Mucosa of rectum (tissue), 2 donors: ENCODE results near the gene SLC23A3.
"Not testable (repeated sequence)": the region's sequence is repeated elsewhere in the genome, so short reads cannot be mapped to it uniquely, and the experiment has no call there.

Experiments
- H3K27ac ChIP-seq, 2 donors: one replicate each; pipeline ENCODE4 v1.7.0; 2013; ENCODE audit warnings: inconsistent platforms in 2 of 2, low read depth in 2 of 2, low read length in 2 of 2
- H3K27me3 ChIP-seq, 2 donors: one replicate each; pipeline ENCODE4 v1.7.0; 2013; ENCODE audit warnings: low read length in 2 of 2; ENCODE audit not compliant: control insufficient read depth in 2 of 2, insufficient read depth in 2 of 2
- H3K36me3 ChIP-seq, 2 donors: one replicate each; pipeline ENCODE4 v1.7.0; 2013; ENCODE audit warnings: low read length in 2 of 2; ENCODE audit not compliant: control insufficient read depth in 2 of 2, insufficient read depth in 2 of 2
- H3K4me1 ChIP-seq, 2 donors: one replicate each; pipeline ENCODE4 v1.7.0; 2013; ENCODE audit warnings: low read length in 2 of 2, mild to moderate bottlenecking in 1 of 2; ENCODE audit not compliant: control insufficient read depth in 2 of 2, insufficient read depth in 2 of 2
- H3K4me3 ChIP-seq, 2 donors: one replicate each; pipeline ENCODE4 v1.7.0; 2013; ENCODE audit warnings: low read length in 2 of 2
- H3K9ac ChIP-seq, 2 donors: one replicate each; pipeline ENCODE4 v1.7.0; 2013; ENCODE audit warnings: low read length in 2 of 2, low read depth in 1 of 2, mild to moderate bottlenecking in 1 of 2
- H3K9me3 ChIP-seq, 2 donors: one replicate each; pipeline ENCODE4 v1.7.0; 2013; ENCODE audit warnings: low read length in 2 of 2; ENCODE audit not compliant: control insufficient read depth in 2 of 2
- donor health status: healthy.
- donor health status: Normal muscosa, but diverticular disease.

Gene SLC23A3

DNA sequence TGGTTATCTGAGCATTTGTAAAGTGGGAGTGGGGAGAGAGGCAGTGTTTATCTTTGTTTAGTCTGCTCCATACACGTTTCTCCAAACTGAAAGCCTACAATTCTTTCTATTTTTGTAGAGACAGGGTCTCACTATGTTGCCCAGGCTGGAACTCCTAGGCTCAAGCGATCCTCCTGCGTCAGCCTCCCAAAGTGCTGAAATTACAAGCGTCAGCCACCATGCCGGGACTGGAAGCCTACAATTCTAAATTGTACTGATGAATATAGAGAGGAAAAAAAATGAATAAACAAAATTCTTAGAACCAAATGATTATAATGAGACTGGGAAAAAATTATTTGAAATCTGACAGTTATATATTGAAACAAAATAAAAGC is 35.3 kb upstream of the SLC23A3 start:
- H3K9me3 ChIP-seq: no peaks in the 10 kb centered on the region
- H3K4me1 ChIP-seq: peaks cover 16 to 19% of the 10 kb centered on the region in 2 donors
- no peaks in the 10 kb centered on the region for H3K27me3 ChIP-seq
- H3K27ac ChIP-seq: no peak overlapping the region
- no peak overlapping the region for H3K9ac ChIP-seq
- H3K4me3 ChIP-seq: no peak overlapping the region
- peaks cover 17 to 18% of the 10 kb centered on the region in 2 donors for H3K36me3 ChIP-seq

DNA sequence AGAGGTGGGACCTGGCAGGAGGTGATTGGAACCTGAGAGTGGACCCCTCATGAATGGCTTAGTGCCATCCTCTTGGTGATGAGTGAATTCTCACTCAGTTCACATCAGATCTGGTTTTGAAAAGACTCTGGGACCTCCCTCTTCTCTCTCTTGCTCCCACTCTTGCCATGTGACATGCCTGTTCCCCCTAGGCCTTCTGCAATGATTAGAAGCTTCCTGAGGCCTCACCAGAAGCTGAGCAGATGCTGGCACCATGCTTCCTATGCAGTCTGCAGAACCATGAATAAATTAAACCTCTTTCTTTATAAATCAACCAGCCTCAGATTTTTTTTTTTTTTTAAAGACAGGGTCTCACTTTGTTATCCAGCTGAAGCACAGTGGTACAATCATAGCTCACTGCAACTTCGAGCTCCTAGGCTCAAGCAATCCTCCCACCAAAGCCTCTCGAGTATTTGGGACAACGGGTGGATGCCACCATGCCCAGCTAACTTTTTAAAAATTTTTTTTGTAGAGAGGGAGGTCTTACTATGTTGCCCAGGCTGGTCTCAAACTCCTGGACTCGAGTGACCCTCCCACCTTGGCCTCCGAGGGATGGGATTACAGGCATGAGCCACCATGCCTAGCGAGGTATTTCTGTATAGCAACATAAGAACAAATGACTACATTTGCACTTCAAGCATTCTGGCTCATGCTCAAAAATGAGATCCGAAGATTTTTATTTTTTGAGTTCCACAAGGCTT is 34.8 kb upstream of the SLC23A3 start:
- Histone ChIP-seq H3K9me3 (no peaks in the 10 kb centered on the region), H3K4me1 (peaks cover 16 to 19% of the 10 kb centered on the region in 2 donors), H3K27me3 (no peaks in the 10 kb centered on the region), H3K27ac (no peak overlapping the region), H3K9ac (no peak overlapping the region), H3K36me3 (peaks cover 13 to 16% of the 10 kb centered on the region in 2 donors), H3K4me3 (no peak overlapping the region)

DNA sequence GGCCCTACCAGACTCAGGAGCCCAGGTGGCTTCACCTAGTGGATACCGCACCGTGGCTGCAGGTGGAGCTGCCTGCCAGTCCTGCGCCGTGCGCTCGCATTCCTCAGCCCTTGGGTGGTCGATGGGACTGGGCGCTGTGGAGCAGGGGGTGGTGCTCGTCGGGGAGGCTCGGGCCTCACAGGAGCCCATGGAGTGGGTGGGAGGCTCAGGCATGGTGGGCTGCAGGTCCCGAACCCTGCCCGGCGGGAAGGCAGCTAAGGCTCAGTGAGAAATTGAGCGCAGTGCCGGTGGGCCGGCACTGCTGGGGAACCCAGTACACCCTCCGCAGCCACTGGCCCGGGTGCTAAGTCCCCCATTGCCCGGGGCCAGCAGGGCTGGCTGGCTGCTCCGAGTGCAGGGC is 31.5 kb upstream of the SLC23A3 start:
- not testable (repeated sequence) for H3K9ac ChIP-seq, H3K27me3 ChIP-seq, H3K4me1 ChIP-seq, H3K9me3 ChIP-seq, H3K36me3 ChIP-seq, H3K4me3 ChIP-seq, H3K27ac ChIP-seq

DNA sequence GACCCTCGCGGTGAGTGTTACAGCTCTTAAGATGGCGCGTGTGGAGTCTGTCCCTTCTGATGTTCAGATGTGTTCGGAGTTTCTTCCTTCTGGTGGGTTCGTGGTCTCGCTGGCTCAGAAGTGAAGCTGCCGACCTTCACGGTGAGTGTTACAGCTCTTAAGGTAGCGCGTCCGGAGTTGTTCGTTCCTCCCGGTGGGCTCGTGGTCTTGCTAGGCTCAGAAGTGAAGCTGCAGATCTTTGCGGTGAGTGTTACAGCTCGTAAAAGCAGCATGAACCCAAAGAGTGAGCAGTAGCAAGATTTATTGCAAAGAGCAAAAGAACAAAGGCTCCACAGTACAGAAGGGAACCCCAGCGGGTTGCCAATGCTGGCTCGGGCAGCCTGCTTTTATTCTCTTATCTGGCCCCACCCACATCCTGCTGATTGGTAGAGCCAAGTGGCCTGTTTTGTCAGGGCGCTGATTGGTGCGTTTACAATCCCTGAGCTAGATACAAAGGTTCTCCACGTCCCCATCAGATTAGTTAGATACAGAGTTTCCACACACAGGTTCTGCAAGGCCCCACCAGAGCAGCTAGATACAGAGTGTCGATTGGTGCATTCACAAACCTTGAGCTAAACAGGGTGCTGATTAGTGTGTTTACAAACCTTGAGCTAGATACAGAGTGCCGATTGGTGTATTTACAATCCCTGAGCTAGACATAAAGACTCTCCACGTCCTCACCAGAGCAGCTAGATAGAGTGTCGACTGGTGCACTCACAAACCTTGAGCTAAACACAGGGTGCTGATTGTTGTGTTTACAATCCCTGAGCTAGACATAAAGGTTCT is 30.9 kb upstream of the SLC23A3 start:
- not testable (repeated sequence) for H3K9me3 ChIP-seq, H3K4me1 ChIP-seq, H3K27me3 ChIP-seq, H3K4me3 ChIP-seq, H3K36me3 ChIP-seq, H3K27ac ChIP-seq, H3K9ac ChIP-seq

DNA sequence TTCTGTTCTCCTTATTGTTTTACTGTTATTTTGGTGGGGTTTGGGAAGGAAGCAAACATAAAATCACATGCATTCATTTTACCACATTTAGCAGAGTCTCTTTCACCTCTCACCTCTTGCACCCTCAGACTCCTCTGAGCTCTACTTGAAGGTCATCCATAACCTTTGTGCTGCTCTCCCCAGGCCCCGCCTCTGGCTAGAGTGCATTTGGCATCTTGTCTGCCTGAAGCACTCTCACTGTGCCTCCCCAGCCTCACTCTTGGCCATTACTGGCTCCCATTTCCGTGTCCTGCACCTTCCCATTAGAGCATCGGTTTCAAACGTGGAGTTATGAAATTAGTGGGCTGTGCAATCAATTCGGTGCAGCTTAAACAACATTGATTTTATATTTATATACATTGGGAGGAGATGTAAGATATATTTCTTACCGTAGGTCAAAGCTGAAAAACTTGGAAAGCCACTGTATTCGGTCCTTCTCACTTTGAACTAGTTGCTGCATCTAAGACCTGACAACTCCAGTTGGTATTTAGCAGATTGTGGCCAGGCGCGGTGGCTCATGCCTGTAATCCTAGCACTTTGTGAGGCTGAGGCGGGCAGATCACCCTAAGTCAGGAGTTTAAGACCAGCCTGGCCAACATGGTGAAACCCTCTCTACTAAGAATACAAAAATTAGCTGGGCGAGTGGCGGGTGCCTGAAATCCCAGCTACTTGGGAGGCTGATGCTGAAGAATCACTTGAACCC is 29.8 kb upstream of the SLC23A3 start:
- H3K36me3 ChIP-seq: no peaks in the 10 kb centered on the region
- H3K27me3 ChIP-seq: no peaks in the 10 kb centered on the region
- H3K4me3 ChIP-seq: no peak overlapping the region
- H3K9ac ChIP-seq: no peak overlapping the region
- no peaks in the 10 kb centered on the region for H3K4me1 ChIP-seq
- no peak overlapping the region for H3K27ac ChIP-seq
- no peaks in the 10 kb centered on the region for H3K9me3 ChIP-seq

DNA sequence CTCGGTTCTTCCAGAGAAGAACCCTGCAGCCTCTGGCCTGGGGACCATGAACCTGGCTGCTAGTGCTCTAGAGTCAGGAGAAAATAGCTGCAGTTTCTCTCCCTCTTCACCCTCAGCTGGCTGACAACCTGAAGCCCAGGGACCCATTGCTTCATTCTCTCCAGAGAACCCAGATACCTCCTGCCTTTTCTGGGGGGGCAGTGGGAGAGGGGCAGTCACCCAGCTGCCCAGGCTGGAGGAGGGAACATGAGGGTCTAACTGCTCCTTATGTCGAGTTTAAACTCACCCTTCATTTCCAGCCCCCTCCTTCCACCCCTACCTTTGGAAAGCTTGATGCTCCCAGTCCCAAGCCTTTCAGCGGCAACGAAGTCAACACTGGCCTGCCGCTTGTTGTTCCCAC is 29.1 kb upstream of the SLC23A3 start:
- Histone ChIP-seq H3K27me3 (no peaks in the 10 kb centered on the region), H3K4me1 (no peaks in the 10 kb centered on the region), H3K27ac (no peak overlapping the region), H3K9ac (no peak overlapping the region), H3K36me3 (no peaks in the 10 kb centered on the region), H3K4me3 (no peak overlapping the region), H3K9me3 (no peaks in the 10 kb centered on the region)

DNA sequence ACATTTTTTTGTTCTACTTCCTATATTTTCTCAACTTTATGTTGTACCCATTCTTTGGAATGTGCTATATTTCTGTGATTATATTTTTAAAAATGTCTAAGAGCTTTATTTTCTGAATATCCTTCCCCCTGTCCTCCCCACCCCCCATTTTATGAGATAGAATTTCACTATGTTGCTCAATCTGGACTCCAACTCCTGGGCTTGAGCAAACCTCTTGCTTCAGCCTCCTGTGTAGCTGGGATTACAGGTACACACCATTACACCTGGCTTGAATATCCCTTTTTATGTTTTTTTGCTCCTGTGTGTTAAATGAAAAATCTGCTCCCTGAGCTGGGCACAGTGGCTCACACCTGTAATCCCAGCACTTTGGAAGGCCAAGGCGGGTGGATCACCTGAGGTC is 27.6 kb upstream of the SLC23A3 start:
- H3K4me3 ChIP-seq: no peak overlapping the region
- no peaks in the 10 kb centered on the region for H3K9me3 ChIP-seq
- no peaks in the 10 kb centered on the region for H3K36me3 ChIP-seq
- H3K27ac ChIP-seq: no peak overlapping the region
- H3K27me3 ChIP-seq: no peaks in the 10 kb centered on the region
- no peaks in the 10 kb centered on the region for H3K4me1 ChIP-seq
- no peak overlapping the region for H3K9ac ChIP-seq

DNA sequence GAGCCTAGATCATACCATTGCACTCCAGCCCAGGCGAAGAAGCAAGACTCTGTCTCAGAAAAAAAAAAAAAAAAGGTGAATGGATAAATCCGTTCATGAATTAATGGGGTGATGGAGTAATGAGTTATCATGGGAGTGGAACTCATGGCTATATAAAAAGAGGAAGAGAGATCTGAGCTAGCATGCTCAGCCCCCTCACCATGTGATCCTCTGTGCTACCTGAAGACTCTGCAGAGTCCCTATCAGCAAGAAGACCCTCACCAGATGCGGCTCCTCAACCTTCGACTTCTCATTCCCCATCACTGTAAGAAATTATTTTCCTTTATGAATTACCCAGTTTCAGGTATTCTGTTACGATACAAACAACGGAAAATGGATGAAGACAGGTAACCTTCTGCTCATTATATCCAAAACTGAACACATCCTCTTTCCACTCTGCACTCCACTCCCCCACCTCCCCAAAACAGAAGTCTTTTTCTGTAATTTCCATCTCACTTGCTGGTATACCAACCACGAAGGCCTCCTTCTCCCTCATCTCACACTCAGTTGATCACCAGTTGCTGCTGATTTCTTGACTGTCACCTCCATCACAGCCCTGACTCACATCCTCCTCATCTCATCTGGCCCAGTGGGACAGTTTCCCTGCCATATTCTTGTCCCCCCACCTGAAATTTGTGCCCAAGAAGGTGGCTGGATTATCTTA is 17.1 kb upstream of the SLC23A3 start:
- no peak overlapping the region for H3K4me3 ChIP-seq
- no peaks in the 10 kb centered on the region for H3K27me3 ChIP-seq
- H3K27ac ChIP-seq: no peak overlapping the region
- H3K9ac ChIP-seq: no peak overlapping the region
- peaks cover 25 to 26% of the 10 kb centered on the region in 2 donors for H3K36me3 ChIP-seq
- H3K4me1 ChIP-seq: peaks cover 12 to 19% of the 10 kb centered on the region in 2 donors
- no peaks in the 10 kb centered on the region for H3K9me3 ChIP-seq

DNA sequence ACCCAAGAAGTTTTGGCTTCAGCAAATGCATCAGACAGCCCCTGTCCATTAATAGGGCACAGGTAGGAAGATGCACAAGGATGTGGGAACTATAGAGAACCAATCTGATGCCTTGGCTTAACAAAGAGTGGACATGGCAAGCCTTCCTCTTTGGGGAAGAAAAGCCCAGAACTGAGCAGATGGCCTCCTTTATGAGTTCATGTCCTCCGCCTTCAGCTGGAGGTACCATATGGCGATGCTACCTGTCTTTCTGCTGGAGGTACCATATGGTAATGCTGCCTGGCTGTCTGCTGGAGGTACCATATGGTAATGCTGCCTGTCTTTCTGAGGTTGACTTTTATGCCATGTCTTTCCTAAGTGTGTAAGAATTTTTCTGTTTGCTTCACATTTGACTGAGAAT is 14.3 kb upstream of the SLC23A3 start:
- H3K4me1 ChIP-seq: peaks cover 19 to 23% of the 10 kb centered on the region in 2 donors
- no peaks in the 10 kb centered on the region for H3K9me3 ChIP-seq
- H3K9ac ChIP-seq: no peak overlapping the region
- H3K27me3 ChIP-seq: no peaks in the 10 kb centered on the region
- peak overlapping the region; percentile 81 to 83 for H3K27ac ChIP-seq
- H3K36me3 ChIP-seq: peaks cover 45 to 50% of the 10 kb centered on the region in 2 donors
- no peak overlapping the region for H3K4me3 ChIP-seq
